NB4 (cell line): ENCODE results near the gene INTS6.
A peak's percentile ranks its signal among the peaks of the same experiment; 100 is the strongest.

Source experiments
- DNase-seq: peaks from one replicate; pipeline ENCODE4 v3.0.0; 2010; ENCODE audit warnings: low read depth
- H3K4me3 ChIP-seq: one replicate; pipeline ENCODE4 v1.5.1; 2011; ENCODE audit warnings: mild to moderate bottlenecking, low read depth, low read length, moderate library complexity
- CTCF ChIP-seq: IDR thresholded peaks from one replicate; pipeline ENCODE4 v1.5.1; 2012; ENCODE audit warnings: low read depth, low read length
- MAX ChIP-seq: IDR thresholded peaks from 2 replicates; pipeline ENCODE4 v1.6.1; 2011; ENCODE audit warnings: low read depth, low read length
- MYC ChIP-seq: IDR thresholded peaks from 2 replicates; pipeline ENCODE4 v1.6.1; 2011; ENCODE audit warnings: low read depth, low read length
- POLR2A ChIP-seq: IDR thresholded peaks from 2 replicates; pipeline ENCODE4 v1.6.1; 2011; ENCODE audit warnings: mild to moderate bottlenecking; ENCODE audit not compliant: insufficient read length; ENCODE audit errors: extremely low read depth

The INTS6 gene

GRCh38 chr13:51452361-51453206 lies at the start of gene INTS6:
Gene INTS6, minus strand, starts transcription at chr13:51453036. Its CDS starts 511 bp downstream, at chr13:51452525.
- peak within 1 kb of the TSS; percentile 89 for H3K4me3 ChIP-seq
- peak; percentile 99 for TF ChIP-seq MAX
- no peak for TF ChIP-seq MYC
- TF ChIP-seq POLR2A, result peak; percentile 100
- TF ChIP-seq CTCF, result no peak
- DNase-seq, result peak; percentile 99

- TF ChIP-seq CTCF (no peak), POLR2A (no peak), MYC (no peak), MAX (no peak)
- peak; percentile 28 for DNase-seq
- no peak overlapping the region for H3K4me3 ChIP-seq
Observed at GRCh38 chr13:51502153-51502651, 49.4 kb upstream of the INTS6 start.

- DNase-seq, result no peak
- TF ChIP-seq POLR2A (no peak), CTCF (no peak), MAX (no peak), MYC (no peak)
- H3K4me3 ChIP-seq, result no peak overlapping the region
Observed at GRCh38 chr13:51501592-51502152, 48.8 kb upstream of the INTS6 start.

GRCh38 chr13:51501096-51501495 lies 48.3 kb upstream of the INTS6 start:
- TF ChIP-seq POLR2A, result no peak
- no peak for DNase-seq
- no peak overlapping the region for H3K4me3 ChIP-seq

- no peak overlapping the region for H3K4me3 ChIP-seq
- TF ChIP-seq CTCF, result no peak
- TF ChIP-seq MYC, result no peak
- no peak for TF ChIP-seq POLR2A
- no peak for TF ChIP-seq MAX
- no peak for DNase-seq
Observed at GRCh38 chr13:51500687-51501086, 47.9 kb upstream of the INTS6 start.

- no peak for TF ChIP-seq MAX
- no peak for TF ChIP-seq POLR2A
- TF ChIP-seq MYC, result no peak
- no peak for TF ChIP-seq CTCF
- H3K4me3 ChIP-seq, result no peak overlapping the region
- no peak for DNase-seq
Observed at GRCh38 chr13:51499841-51500240, 47.0 kb upstream of the INTS6 start.
